GM21381 (cell line): ENCODE results near the gene MEOX2.

ENCODE experiments used
- ATAC-seq: cut with Tn5 transposase; IDR thresholded peaks from one replicate; pipeline ENCODE4 v1.9.1; 2021; ENCODE audit warnings: mild to moderate bottlenecking, moderate library complexity; ENCODE audit not compliant: unreplicated experiment

MEOX2 gene

GRCh38 chr7:15681631-15682030 is 4.9 kb downstream of the MEOX2 start:
- no peak for ATAC-seq

DNA sequence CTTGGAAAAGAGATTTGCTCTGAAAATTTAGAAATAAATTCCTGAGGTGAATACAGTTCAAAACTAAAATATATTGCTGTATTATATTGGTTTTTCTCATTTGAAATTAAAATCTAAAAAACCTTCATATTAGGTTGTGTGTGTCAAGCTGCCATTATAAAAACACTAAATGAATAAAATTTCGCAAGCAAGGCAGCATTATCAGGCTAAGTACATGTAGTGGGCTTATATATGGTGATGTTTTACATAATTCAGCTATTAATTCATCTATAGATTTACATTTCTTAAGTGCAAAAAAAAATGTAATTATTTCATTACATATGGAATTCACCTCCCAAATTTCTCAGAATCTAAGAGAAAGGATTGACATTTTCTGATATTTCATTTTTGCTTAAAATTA is 5.3 kb downstream of the MEOX2 start:
- no peak for ATAC-seq

GRCh38 chr7:15680446-15680845 is 6.0 kb downstream of the MEOX2 start:
- no peak for ATAC-seq

- ATAC-seq = no peak
Measured at GRCh38 chr7:15679306-15679705, 7.2 kb downstream of the MEOX2 start.

DNA sequence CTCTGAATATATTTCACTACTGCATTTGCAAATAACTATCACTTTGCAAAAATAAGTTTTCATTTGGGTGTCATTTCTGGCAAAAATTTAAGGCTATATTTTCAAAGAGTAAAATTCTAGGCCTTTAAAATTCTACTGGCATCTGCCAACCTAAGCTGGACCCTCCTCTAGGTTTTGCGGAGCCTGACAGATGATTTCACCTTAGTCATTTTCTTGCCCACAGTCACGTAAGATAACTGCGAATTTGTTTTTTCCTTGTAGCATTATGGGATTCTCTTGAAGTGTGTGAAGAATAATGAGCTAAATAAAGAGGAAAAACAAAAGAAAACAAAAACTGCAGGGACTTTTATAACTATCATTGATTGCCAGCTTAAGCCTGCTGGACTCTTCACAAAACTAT is 7.8 kb downstream of the MEOX2 start:
- no peak for ATAC-seq

GRCh38 chr7:15675379-15675778 is 11.1 kb downstream of the MEOX2 start:
- ATAC-seq = no peak

GRCh38 chr7:15674586-15674985 is 11.9 kb downstream of the MEOX2 start:
- ATAC-seq = no peak

GRCh38 chr7:15669443-15670090 is 16.9 kb downstream of the MEOX2 start:
- ATAC-seq = no peak

DNA sequence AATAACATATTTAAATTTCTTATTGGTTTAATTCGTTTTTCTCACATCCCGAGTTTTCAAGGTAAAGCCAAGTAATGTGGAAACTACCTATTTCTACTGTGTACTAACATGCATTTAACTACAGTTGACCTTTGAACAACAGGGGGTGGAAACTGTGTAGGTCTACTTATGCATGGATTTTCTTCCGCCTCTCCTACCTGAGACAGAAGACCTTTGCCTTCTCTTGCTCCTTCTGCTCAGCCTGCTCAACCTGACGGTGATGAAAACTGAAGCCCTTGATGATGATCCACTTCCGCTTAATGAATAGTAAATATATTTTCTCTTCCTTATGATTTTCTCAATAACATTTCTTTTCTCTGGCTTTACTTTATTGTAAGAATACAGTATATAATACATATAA is 18.5 kb downstream of the MEOX2 start:
- ATAC-seq = no peak

DNA sequence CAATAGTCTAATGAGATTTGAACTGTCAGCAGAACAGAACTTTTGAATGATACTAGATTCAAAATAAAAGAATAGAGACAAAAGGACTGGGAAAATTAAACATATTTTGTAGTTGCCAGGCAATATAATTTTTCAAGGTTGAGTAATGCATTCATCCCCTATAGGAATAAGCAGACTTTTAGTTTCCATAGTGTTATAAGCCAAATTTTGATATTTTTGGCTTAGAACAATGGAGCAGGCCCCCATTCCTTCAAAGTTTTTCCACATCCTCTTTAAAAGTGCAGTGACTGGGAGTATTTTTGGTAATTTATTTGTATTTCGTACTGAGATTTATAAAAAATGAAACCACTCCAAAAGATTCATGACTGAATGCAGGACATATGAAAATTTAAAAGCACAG is 24.0 kb downstream of the MEOX2 start:
- ATAC-seq = no peak

DNA sequence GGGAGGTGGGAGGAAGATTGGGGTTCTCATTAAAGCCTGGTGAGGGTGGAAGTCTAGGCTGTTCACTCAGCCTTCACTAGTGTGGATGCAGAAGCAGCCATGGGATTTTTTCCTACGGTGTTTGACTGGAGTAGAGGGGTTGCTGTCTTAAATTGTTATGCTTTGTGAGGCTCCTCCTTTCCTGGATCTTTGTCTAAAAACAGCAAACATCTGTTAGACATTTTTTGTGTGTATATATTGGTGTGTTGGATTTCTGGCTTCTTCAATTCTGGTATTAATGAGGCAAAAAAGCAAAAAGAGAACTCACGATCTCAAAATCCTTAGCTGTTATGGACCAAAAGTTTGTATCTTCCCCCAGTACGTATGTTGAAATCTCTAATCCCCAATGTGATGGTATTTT is 28.2 kb downstream of the MEOX2 start:
- ATAC-seq = no peak

DNA sequence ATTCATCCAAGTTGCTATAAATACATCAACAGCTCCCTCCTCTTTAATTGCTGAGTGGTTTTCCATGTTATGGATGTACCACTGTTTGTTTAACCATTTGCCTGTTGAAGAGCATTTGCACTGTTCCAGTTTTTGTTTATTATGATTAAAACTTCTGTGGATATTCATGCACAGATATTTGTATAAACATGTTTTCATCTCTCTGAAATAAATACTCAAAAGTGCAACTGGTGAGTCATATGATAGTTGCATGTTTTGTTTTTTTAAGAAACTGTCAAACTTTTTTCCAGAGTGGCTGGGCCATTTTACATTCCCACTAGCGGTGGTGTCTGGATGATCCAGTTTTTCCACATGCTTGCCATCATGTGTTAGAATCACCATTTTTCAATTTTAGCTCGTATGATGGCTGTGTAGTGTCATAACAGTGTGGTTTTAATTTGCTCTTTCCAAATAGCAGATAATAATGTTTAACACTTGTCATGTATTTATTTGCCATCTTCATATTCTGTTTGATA is 33.6 kb downstream of the MEOX2 start:
- ATAC-seq = no peak

- no peak for ATAC-seq
Measured at GRCh38 chr7:15651693-15652092, 34.8 kb downstream of the MEOX2 start.

DNA sequence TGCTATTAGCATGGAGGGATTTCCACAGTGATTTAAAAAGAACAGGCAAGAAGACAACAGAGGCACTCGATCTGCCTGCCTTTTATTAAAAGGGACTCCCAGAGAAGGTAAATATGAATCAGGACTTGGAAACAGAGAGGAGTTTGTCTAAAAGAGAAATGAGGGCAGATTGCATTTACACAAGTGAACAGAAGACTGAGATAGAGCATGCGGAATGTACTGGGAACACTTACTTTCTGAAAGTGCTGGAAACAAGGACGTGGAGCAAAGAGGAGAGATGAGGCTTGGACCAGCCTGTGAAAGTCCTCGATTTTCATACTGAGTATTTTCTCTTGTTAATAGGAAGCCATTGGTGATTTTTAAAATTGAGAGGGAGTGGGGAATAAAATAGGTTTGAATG is 35.7 kb downstream of the MEOX2 start:
- ATAC-seq = no peak

GRCh38 chr7:15648461-15648961 is 38.0 kb downstream of the MEOX2 start:
- ATAC-seq = no peak

GRCh38 chr7:15647309-15647708 is 39.2 kb downstream of the MEOX2 start:
- no peak for ATAC-seq

GRCh38 chr7:15643000-15643705 is 43.3 kb downstream of the MEOX2 start:
- no peak for ATAC-seq

- ATAC-seq = no peak
Measured at GRCh38 chr7:15628876-15629275, 57.6 kb downstream of the MEOX2 start.

GRCh38 chr7:15626041-15626440 is 60.4 kb downstream of the MEOX2 start:
- no peak for ATAC-seq

DNA sequence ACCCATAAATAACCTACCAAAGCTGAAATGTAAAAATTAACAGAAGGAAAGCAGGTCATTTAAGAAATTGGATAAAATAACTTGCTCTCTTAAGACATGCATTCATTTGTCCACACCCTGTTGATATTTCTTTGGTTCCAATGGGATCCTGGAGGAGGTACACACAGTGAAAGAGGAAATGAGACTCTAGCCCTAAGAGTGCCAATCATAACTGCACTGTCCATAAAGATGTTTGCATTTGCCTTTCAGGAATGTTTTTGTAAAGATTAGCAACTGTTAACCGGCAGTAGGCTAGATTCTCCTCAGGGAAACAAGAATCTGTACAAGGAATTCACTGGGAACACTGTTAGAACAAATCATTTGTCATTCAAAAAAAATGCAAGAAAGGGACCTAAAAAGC is 61.0 kb downstream of the MEOX2 start:
- ATAC-seq = no peak

DNA sequence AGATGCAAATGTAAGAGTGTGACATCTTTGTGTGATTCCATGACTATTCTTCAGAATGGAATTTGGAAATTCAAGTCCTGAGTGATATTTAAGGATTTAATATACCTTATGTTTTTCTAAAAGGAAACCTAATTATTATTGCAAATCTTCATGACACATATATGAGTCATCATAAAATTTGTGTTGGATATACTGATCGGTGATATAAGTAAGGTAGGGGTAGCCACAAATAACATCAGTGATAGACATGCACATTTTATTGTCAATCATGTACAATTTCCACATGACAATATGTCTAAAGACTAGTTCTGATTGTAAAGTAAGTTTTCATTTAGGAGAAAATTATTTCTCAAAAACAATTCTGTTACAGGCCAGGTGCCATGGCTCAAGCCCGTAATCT is 65.0 kb downstream of the MEOX2 start:
- ATAC-seq = no peak

- ATAC-seq = no peak
Measured at GRCh38 chr7:15620491-15621185, 65.8 kb downstream of the MEOX2 start.
